Gastroesophageal sphincter (tissue), 4 donors: ENCODE results near the gene DCLK1. TPM values are rescaled to one million over a fixed set of nuclear protein-coding genes. Genes with fewer than 3 reads are reported as not detected.
"Not testable (repeated sequence)": the region's sequence is repeated elsewhere in the genome, so short reads cannot be mapped to it uniquely, and the experiment has no call there.

Experiments used
- ATAC-seq: fragments of 150-250 bp; one replicate; pipeline ENCODE4 v1.9.1; 2016; ENCODE audit warnings: mild to moderate bottlenecking, moderate library complexity
- H3K27ac ChIP-seq, 4 donors: fragments of 200-600 bp; sonication (generic) in 3 of 4; 1 replicate in 3 of 4; 2 replicates in 1 of 4; pipeline ENCODE4 v1.5.1; 2016 to 2019
- H3K27me3 ChIP-seq: fragments of 200-600 bp; sonication (generic); one replicate; pipeline ENCODE4 v1.5.1; 2019
- H3K36me3 ChIP-seq, 2 donors: fragments of 200-600 bp; sonication (generic); one replicate each; pipeline ENCODE4 v1.5.1; 2019; ENCODE audit warnings: control low read depth in 1 of 2
- H3K4me1 ChIP-seq, 3 donors: fragments of 200-600 bp; sonication (generic); 1 replicate in 2 of 3; 2 replicates in 1 of 3; pipeline ENCODE4 v1.5.1; 2016 to 2019; ENCODE audit warnings: control low read depth in 2 of 3
- H3K4me3 ChIP-seq, 2 donors: fragments of 200-600 bp; sonication (generic); one replicate each; pipeline ENCODE4 v1.5.1; 2019; ENCODE audit warnings: mild to moderate bottlenecking in 1 of 2, moderate library complexity in 1 of 2
- H3K9me3 ChIP-seq, 3 donors: fragments of 200-600 bp; sonication (generic); one replicate each; pipeline ENCODE4 v1.5.1; 2017 to 2019; ENCODE audit warnings: control low read depth in 2 of 3
- CTCF ChIP-seq, 4 experiments: fragments of 200-600 bp in 2 of 4; fragments of 450-650 bp in 2 of 4; sonication (generic) in 1 of 4; IDR thresholded peaks; one replicate each; pipeline ENCODE4 v1.5.1; 2017 to 2019; ENCODE audit warnings: antibody characterized with exemption in 4 of 4, mild to moderate bottlenecking in 2 of 4, moderate library complexity in 2 of 4
- EP300 ChIP-seq: sonication (generic); formaldehyde crosslinking; IDR thresholded peaks from one replicate; pipeline ENCODE4 v1.6.1; 2017; ENCODE audit warnings: antibody characterized with exemption, mild to moderate bottlenecking
- POLR2A ChIP-seq, 2 donors: fragments of 450-650 bp; IDR thresholded peaks; one replicate each; pipeline ENCODE4 v1.6.1; 2017; ENCODE audit warnings: antibody characterized with exemption in 2 of 2, mild to moderate bottlenecking in 2 of 2, moderate library complexity in 1 of 2
- POLR2AphosphoS5 ChIP-seq: sonication (generic); formaldehyde crosslinking; IDR thresholded peaks from one replicate; pipeline ENCODE4 v1.6.1; 2017; ENCODE audit warnings: antibody characterized with exemption
- WGBS, 2 donors: methylation state at CpG; one replicate each; pipeline ENCODE4 v1.1.5; 2018; ENCODE audit warnings: low coverage in 1 of 2; 5-methylcytosine and 5-hydroxymethylcytosine counted together
- total RNA-seq, 4 donors: library from RNA; depleted of rRNA; stranded (reverse); fragments of >200 nt; gene quantifications; one replicate each; pipeline ENCODE4 v1.1.0, GENCODE V29; 2016

Gene DCLK1
- total RNA-seq, 4 donors from 2014 or later = 26.9 to 68.3 (median 30.3) TPM

- H3K27me3 ChIP-seq = no peaks in the 10 kb centered on the region
- no peaks in the 10 kb centered on the region for H3K36me3 ChIP-seq
- H3K4me3 ChIP-seq = no peak overlapping the region
- H3K27ac ChIP-seq = no peak overlapping the region
- H3K4me1 ChIP-seq = no peaks in the 10 kb centered on the region
- WGBS, 2 donors = 42 to 83% methylated on average over 1 to 3 of the region's 3 CpGs
- TF ChIP-seq CTCF (IDR thresholded peaks at IDR 0.05) (no peak), POLR2A (IDR thresholded peaks at IDR 0.05) (no peak), POLR2AphosphoS5 (no peak), EP300 (no peak)
- H3K9me3 ChIP-seq = no peaks in the 10 kb centered on the region
- no peak for ATAC-seq
These were observed 25.5 kb downstream of the DCLK1 start for GRCh38 chr13:36105726-36106125.

- WGBS, 2 donors = 56 to 75% methylated on average over 4 of the region's 4 CpGs
- TF ChIP-seq CTCF (IDR thresholded peaks at IDR 0.05) (no peak), POLR2AphosphoS5 (no peak), EP300 (no peak), POLR2A (IDR thresholded peaks at IDR 0.05) (no peak)
- no peak overlapping the region for H3K4me3 ChIP-seq
- H3K27ac ChIP-seq = no peak overlapping the region
- H3K36me3 ChIP-seq = no peaks in the 10 kb centered on the region
- no peak for ATAC-seq
- no peaks in the 10 kb centered on the region for H3K4me1 ChIP-seq
- H3K27me3 ChIP-seq = no peaks in the 10 kb centered on the region
- no peaks in the 10 kb centered on the region for H3K9me3 ChIP-seq
These were observed 28.5 kb downstream of the DCLK1 start for GRCh38 chr13:36102721-36103120.

- not testable (repeated sequence) for H3K9me3 ChIP-seq, H3K27ac ChIP-seq, H3K36me3 ChIP-seq, H3K4me3 ChIP-seq, H3K4me1 ChIP-seq, ATAC-seq, H3K27me3 ChIP-seq
- WGBS, 2 donors = 78 to 100% methylated on average over 2 to 5 of the region's 5 CpGs
These were observed 29.3 kb downstream of the DCLK1 start for GRCh38 chr13:36101907-36102306.

- no peaks in the 10 kb centered on the region for H3K27me3 ChIP-seq
- ATAC-seq = no peak
- no peak overlapping the region for H3K27ac ChIP-seq
- H3K4me3 ChIP-seq = no peak overlapping the region
- TF ChIP-seq POLR2A (IDR thresholded peaks at IDR 0.05) = no peak
- TF ChIP-seq EP300 = no peak
- TF ChIP-seq CTCF (IDR thresholded peaks at IDR 0.05) = no peak
- no peak for TF ChIP-seq POLR2AphosphoS5
- H3K9me3 ChIP-seq = no peaks in the 10 kb centered on the region
- H3K4me1 ChIP-seq = no peaks in the 10 kb centered on the region
- WGBS, 2 donors = 77 to 82% methylated on average over 7 to 9 of the region's 9 CpGs
- H3K36me3 ChIP-seq = no peaks in the 10 kb centered on the region
These were observed 30.0 kb downstream of the DCLK1 start for GRCh38 chr13:36101157-36101556.

GRCh38 chr13:36098080-36098479, 33.1 kb downstream of the DCLK1 start:
- 41 to 61% methylated on average over 3 of the region's 4 CpGs for WGBS, 2 donors
- TF ChIP-seq POLR2A (IDR thresholded peaks at IDR 0.05) = no peak
- no peak for TF ChIP-seq CTCF (IDR thresholded peaks at IDR 0.05)
- no peak for TF ChIP-seq POLR2AphosphoS5
- no peak for TF ChIP-seq EP300
- no peaks in the 10 kb centered on the region for H3K4me1 ChIP-seq
- H3K36me3 ChIP-seq = no peaks in the 10 kb centered on the region
- H3K27ac ChIP-seq = peak overlapping the region in 1 of 4 donors; percentile 20
- no peak overlapping the region for H3K4me3 ChIP-seq
- H3K27me3 ChIP-seq = no peaks in the 10 kb centered on the region
- no peaks in the 10 kb centered on the region for H3K9me3 ChIP-seq
- ATAC-seq = peak; percentile 60
